ENCODE data around the gene AGAP3. TPM values are rescaled to one million over a fixed set of nuclear protein-coding genes. Genes with fewer than 3 reads are reported as not detected.
A peak's percentile ranks its signal among the peaks of the same experiment; 100 is the strongest.

The AGAP3 gene
- total RNA-seq, 1 experiment from 2014 or later = 63.3 TPM

- H3K4me3 ChIP-seq (ENCODE audit: insufficient read depth, low read depth, low read length) = no peak overlapping the region
- DNase-seq = peak; percentile 71
- peaks cover 13% of the 10 kb centered on the region for H3K36me3 ChIP-seq (replicated peaks; ENCODE audit: control insufficient read depth, insufficient read depth, low read length)
- peaks cover 3% of the 10 kb centered on the region; the same call in 1 of the 2 replicates for H3K27me3 ChIP-seq (ENCODE audit: control insufficient read depth, insufficient read depth, low read length)
Measured at GRCh38 chr7:151123158-151123821, 37.0 kb downstream of the AGAP3 start.

- Histone ChIP-seq H3K4me3 (ENCODE audit: insufficient read depth, low read depth, low read length) (no peak overlapping the region), H3K36me3 (replicated peaks; ENCODE audit: control insufficient read depth, insufficient read depth, low read length) (peaks cover 13% of the 10 kb centered on the region), H3K27me3 (ENCODE audit: control insufficient read depth, insufficient read depth, low read length) (peaks cover 3% of the 10 kb centered on the region; the same call in 1 of the 2 replicates)
- peak; percentile 97 for DNase-seq
Measured at GRCh38 chr7:151123822-151124464, 37.7 kb downstream of the AGAP3 start.

- no peak overlapping the region for H3K4me3 ChIP-seq (ENCODE audit: insufficient read depth, low read depth, low read length)
- DNase-seq = no peak
- H3K36me3 ChIP-seq (replicated peaks; ENCODE audit: control insufficient read depth, insufficient read depth, low read length) = peaks cover 8% of the 10 kb centered on the region
- peaks cover 3% of the 10 kb centered on the region; the same call in 1 of the 2 replicates for H3K27me3 ChIP-seq (ENCODE audit: control insufficient read depth, insufficient read depth, low read length)
Measured at GRCh38 chr7:151124481-151124880, 38.2 kb downstream of the AGAP3 start.

GRCh38 chr7:151124899-151125399 is 38.7 kb downstream of the AGAP3 start:
- Histone ChIP-seq H3K36me3 (replicated peaks; ENCODE audit: control insufficient read depth, insufficient read depth, low read length) (peaks cover 7% of the 10 kb centered on the region), H3K27me3 (ENCODE audit: control insufficient read depth, insufficient read depth, low read length) (peaks cover 3% of the 10 kb centered on the region; the same call in 1 of the 2 replicates), H3K4me3 (ENCODE audit: insufficient read depth, low read depth, low read length) (peak overlapping the region; percentile 47; the same call in 1 of the 2 replicates)
- DNase-seq = no peak

GRCh38 chr7:151125470-151125845 is 39.2 kb downstream of the AGAP3 start:
- Histone ChIP-seq H3K4me3 (ENCODE audit: insufficient read depth, low read depth, low read length) (peak overlapping the region; percentile 47), H3K36me3 (replicated peaks; ENCODE audit: control insufficient read depth, insufficient read depth, low read length) (peaks cover 9% of the 10 kb centered on the region), H3K27me3 (ENCODE audit: control insufficient read depth, insufficient read depth, low read length) (peaks cover 3% of the 10 kb centered on the region; the same call in 1 of the 2 replicates)
- DNase-seq = peak; percentile 97

- peaks cover 8% of the 10 kb centered on the region for H3K36me3 ChIP-seq (replicated peaks; ENCODE audit: control insufficient read depth, insufficient read depth, low read length)
- peak overlapping the region; percentile 47 for H3K4me3 ChIP-seq (ENCODE audit: insufficient read depth, low read depth, low read length)
- DNase-seq = peak; percentile 95
- H3K27me3 ChIP-seq (ENCODE audit: control insufficient read depth, insufficient read depth, low read length) = peaks cover 3% of the 10 kb centered on the region; the same call in 1 of the 2 replicates
Measured at GRCh38 chr7:151125846-151126481, 39.7 kb downstream of the AGAP3 start.

GRCh38 chr7:151126491-151127137 is 40.3 kb downstream of the AGAP3 start:
- peak overlapping the region; percentile 47 for H3K4me3 ChIP-seq (ENCODE audit: insufficient read depth, low read depth, low read length)
- H3K27me3 ChIP-seq (ENCODE audit: control insufficient read depth, insufficient read depth, low read length) = peaks cover 3% of the 10 kb centered on the region; the same call in 1 of the 2 replicates
- DNase-seq = peak; percentile 83
- H3K36me3 ChIP-seq (replicated peaks; ENCODE audit: control insufficient read depth, insufficient read depth, low read length) = peaks cover 8% of the 10 kb centered on the region

- H3K27me3 ChIP-seq (ENCODE audit: control insufficient read depth, insufficient read depth, low read length) = peaks cover 3% of the 10 kb centered on the region; the same call in 1 of the 2 replicates
- H3K36me3 ChIP-seq (replicated peaks; ENCODE audit: control insufficient read depth, insufficient read depth, low read length) = peaks cover 8% of the 10 kb centered on the region
- no peak overlapping the region for H3K4me3 ChIP-seq (ENCODE audit: insufficient read depth, low read depth, low read length)
- no peak for DNase-seq
Measured at GRCh38 chr7:151128144-151128543, 41.9 kb downstream of the AGAP3 start.

GRCh38 chr7:151128716-151129115 is 42.4 kb downstream of the AGAP3 start:
- H3K4me3 ChIP-seq (ENCODE audit: insufficient read depth, low read depth, low read length) = no peak overlapping the region
- peaks cover 3% of the 10 kb centered on the region; the same call in 1 of the 2 replicates for H3K27me3 ChIP-seq (ENCODE audit: control insufficient read depth, insufficient read depth, low read length)
- peaks cover 8% of the 10 kb centered on the region for H3K36me3 ChIP-seq (replicated peaks; ENCODE audit: control insufficient read depth, insufficient read depth, low read length)
- DNase-seq = no peak

GRCh38 chr7:151129117-151129959 is 43.1 kb downstream of the AGAP3 start:
- Histone ChIP-seq H3K36me3 (replicated peaks; ENCODE audit: control insufficient read depth, insufficient read depth, low read length) (peaks cover 7% of the 10 kb centered on the region), H3K4me3 (ENCODE audit: insufficient read depth, low read depth, low read length) (no peak overlapping the region), H3K27me3 (ENCODE audit: control insufficient read depth, insufficient read depth, low read length) (peaks cover 3% of the 10 kb centered on the region; the same call in 1 of the 2 replicates)
- no peak for DNase-seq

GRCh38 chr7:151129960-151130591 is 43.8 kb downstream of the AGAP3 start:
- Histone ChIP-seq H3K27me3 (ENCODE audit: control insufficient read depth, insufficient read depth, low read length) (peaks cover 3% of the 10 kb centered on the region; the same call in 1 of the 2 replicates), H3K36me3 (replicated peaks; ENCODE audit: control insufficient read depth, insufficient read depth, low read length) (peaks cover 9% of the 10 kb centered on the region), H3K4me3 (ENCODE audit: insufficient read depth, low read depth, low read length) (no peak overlapping the region)
- DNase-seq = no peak

- H3K4me3 ChIP-seq (ENCODE audit: insufficient read depth, low read depth, low read length) = no peak overlapping the region
- peaks cover 10% of the 10 kb centered on the region for H3K36me3 ChIP-seq (replicated peaks; ENCODE audit: control insufficient read depth, insufficient read depth, low read length)
- DNase-seq = no peak
- peaks cover 3% of the 10 kb centered on the region; the same call in 1 of the 2 replicates for H3K27me3 ChIP-seq (ENCODE audit: control insufficient read depth, insufficient read depth, low read length)
Measured at GRCh38 chr7:151130741-151131157, 44.5 kb downstream of the AGAP3 start.

- Histone ChIP-seq H3K27me3 (ENCODE audit: control insufficient read depth, insufficient read depth, low read length) (peaks cover 3% of the 10 kb centered on the region; the same call in 1 of the 2 replicates), H3K36me3 (replicated peaks; ENCODE audit: control insufficient read depth, insufficient read depth, low read length) (peaks cover 10% of the 10 kb centered on the region), H3K4me3 (ENCODE audit: insufficient read depth, low read depth, low read length) (no peak overlapping the region)
- DNase-seq = no peak
Measured at GRCh38 chr7:151131224-151131591, 44.9 kb downstream of the AGAP3 start.

Measured in H7 (cell line).